AG04449 (cell line): ENCODE data around the gene KCNJ12.

Experiments used
- CTCF ChIA-PET: fragments of 350-600 bp; formaldehyde crosslinking; extraction: SDS; loops from one replicate; lab custom pipeline; 2021; ENCODE audit warnings: antibody characterized with exemption; lab: Yijun Ruan, JAX
- POLR2A ChIA-PET: fragments of 400-600, 350-600 bp; formaldehyde crosslinking; extraction: SDS; loops from one replicate; lab custom pipeline; 2020; ENCODE audit warnings: antibody characterized with exemption, inconsistent platforms; lab: Yijun Ruan, JAX
- DNase-seq: peaks from one replicate; pipeline ENCODE4 v3.0.0-alpha.2; 2010; ENCODE audit warnings: low read depth, low spot score
- H3K4me3 ChIP-seq: 2 replicates; pipeline ENCODE4 v1.5.1; 2011; ENCODE audit warnings: low read depth, mild to moderate bottlenecking, control low read depth, low read length
- TF ChIP-seq, protein P1 (sequence below): IDR thresholded peaks from one replicate; pipeline ENCODE4 v1.5.1; 2011; ENCODE audit warnings: mild to moderate bottlenecking, moderate library complexity, low read length, control low read depth, inconsistent platforms; ENCODE audit not compliant: insufficient read depth; ENCODE audit errors: missing control alignments

Gene KCNJ12

DNA sequence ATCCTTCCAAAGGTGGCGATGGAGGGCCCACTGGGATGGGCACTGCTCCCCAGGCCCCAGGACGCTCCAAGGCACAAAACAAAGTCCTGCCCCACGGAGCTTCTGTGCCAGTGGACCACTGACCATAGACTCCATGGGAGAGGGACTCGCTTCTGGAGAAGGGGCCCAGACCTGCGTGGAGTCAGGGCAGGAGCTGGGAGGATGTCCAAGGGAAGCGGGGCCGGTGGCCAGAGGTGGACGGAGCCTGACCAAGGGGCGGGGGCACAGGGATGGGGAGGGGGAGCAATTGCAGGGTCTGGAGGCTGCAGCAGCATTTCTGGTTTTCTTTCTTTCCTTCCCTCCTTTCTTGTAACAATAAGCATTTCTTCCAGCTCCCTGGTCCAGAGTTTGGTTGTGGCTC lies 14.1 kb downstream of the KCNJ12 start:
- no peak for DNase-seq
- ChIA-PET CTCF (interaction anchor here (1.3 kb wide), 1 partner anchor 121 kb away, joined by 3 read pairs; no protein-coding TSS in a partner anchor), POLR2A (no interaction called here)
- no peak overlapping the region for H3K4me3 ChIP-seq
- TF ChIP-seq, protein P1, sequence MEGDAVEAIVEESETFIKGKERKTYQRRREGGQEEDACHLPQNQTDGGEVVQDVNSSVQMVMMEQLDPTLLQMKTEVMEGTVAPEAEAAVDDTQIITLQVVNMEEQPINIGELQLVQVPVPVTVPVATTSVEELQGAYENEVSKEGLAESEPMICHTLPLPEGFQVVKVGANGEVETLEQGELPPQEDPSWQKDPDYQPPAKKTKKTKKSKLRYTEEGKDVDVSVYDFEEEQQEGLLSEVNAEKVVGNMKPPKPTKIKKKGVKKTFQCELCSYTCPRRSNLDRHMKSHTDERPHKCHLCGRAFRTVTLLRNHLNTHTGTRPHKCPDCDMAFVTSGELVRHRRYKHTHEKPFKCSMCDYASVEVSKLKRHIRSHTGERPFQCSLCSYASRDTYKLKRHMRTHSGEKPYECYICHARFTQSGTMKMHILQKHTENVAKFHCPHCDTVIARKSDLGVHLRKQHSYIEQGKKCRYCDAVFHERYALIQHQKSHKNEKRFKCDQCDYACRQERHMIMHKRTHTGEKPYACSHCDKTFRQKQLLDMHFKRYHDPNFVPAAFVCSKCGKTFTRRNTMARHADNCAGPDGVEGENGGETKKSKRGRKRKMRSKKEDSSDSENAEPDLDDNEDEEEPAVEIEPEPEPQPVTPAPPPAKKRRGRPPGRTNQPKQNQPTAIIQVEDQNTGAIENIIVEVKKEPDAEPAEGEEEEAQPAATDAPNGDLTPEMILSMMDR: no peak

DNA sequence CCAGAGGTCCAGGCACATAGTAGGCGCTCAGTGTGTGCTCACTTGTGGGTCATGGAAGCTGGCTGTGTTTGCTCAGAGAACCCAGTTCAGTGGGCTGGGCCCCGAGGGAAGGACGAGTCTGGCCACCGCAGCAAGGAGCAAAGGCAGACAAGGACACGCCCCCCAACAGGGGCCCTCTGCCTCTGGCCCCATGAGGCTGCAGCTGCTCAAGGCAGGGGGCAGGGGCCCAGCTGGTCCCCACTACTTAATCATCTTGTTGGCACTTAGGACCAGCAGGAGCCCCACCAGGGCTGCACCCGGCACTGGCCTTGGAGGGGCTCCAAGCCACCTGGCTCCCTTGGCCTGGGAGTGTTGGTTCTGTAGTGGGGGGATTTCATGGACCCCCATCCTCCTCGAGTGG lies 16.1 kb downstream of the KCNJ12 start:
- CTCF ChIA-PET: no interaction called here
- DNase-seq: no peak
- H3K4me3 ChIP-seq: no peak overlapping the region
- POLR2A ChIA-PET: no interaction called here
- TF ChIP-seq, protein P1: no peak

DNA sequence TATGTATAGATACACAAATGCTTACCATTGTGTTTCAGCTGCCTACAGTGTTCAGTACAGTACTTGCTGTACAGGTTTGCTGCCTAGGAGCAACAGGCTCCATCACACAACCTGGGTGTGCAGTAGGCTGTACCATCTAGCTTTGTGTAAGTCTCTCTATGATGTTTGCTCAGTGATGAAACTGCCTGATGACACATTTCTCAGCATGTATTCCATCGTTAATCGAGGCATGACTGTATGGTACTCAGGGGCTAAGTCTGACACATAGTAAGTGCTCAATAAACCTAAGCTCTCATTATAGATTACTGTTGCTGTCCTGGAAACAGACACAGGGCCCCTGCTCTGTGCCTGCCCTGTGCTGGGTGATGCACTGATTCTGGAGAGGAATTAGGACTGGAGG lies 18.1 kb downstream of the KCNJ12 start:
- no peak overlapping the region for H3K4me3 ChIP-seq
- POLR2A ChIA-PET: no interaction called here
- DNase-seq: no peak
- CTCF ChIA-PET: no interaction called here
- TF ChIP-seq, protein P1: no peak

DNA sequence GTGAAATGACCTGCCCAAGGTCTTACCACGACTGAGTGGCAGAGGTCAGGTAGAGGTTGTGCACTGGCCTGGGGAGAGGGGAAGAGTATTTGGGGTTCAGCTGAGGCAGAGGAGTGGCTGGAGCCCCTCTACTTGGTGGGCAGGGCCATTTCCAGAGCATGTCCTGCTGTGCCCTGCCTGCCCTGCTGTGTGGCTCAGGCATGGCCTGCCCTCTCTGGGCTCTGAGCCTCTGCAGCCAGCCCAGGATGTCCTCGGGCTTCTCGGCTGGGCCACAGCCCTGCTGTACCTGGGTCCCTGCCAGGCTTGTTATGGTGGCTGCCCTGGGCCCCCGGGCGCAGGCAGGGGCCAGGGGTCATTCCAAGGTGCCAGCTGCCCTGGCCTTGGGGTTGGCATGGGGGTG lies 19.6 kb downstream of the KCNJ12 start:
- CTCF ChIA-PET: no interaction called here
- POLR2A ChIA-PET: no interaction called here
- no peak for DNase-seq
- TF ChIP-seq, protein P1: no peak
- H3K4me3 ChIP-seq: no peak overlapping the region

DNA sequence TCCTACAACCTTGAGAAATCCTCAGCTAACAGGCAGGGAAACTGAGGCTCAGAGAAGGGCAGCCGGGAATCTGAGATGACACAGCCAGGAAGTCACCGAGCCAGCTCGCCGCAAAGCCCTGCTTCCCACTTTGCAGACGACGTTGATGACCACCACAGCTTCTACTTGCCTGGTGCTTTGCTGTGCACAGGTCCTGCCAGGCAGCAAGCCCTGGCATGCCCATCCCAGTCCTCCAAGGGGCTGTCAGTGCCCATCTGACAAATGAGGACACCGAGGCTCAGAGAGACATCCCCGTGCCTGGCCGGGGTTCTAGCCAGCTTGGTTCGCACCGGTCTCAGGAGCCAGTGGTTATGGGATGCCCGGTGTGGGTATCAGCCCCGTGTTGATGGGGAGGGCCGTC lies 20.1 kb downstream of the KCNJ12 start:
- POLR2A ChIA-PET: no interaction called here
- CTCF ChIA-PET: no interaction called here

DNA sequence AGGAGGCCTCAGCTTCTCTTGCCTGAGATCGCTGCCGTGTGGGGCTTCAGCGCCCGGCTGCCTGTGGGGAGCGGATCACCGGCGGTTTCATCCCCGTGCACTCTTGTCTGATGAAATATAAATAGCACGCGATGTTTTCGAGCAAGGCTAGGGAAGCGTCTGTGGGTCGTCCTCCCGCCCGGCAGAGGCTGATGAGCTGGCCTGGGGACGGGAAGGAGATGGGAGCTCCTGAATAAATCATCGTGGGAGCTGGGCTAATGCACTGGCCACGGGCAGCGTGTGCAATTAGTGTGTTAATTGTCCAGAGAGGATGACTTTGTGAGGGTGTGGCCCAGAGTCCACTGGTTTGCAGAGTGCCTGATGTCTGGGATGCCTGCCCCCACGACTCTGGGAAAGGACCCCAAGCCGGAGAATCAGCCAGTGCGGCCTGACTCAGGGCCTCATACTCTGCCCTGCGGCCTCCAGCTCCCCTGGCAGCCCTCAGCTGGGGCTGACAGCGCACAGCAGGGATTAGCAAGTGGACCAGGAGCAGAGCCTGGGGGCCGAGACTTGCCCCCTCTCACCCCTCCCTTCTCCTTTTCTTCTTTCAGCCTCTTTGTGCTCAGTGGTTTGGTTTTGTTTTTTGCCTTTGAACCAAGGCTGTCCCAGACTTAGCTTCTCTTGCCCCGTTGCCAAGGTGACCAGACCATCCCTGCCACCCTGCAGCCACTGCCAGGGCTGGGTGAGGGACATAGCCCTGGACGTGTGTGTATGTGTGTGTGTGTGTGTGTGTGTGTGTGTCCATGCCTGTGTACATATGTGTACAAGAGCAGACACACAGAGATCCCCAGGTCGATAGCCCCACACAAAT lies 21.4 kb downstream of the KCNJ12 start:
- TF ChIP-seq, protein P1: no peak
- ChIA-PET CTCF (interaction anchor here (0.8 to 1.3 kb wide), 2 partner anchors 114 to 268 kb away, joined by 3 to 4 read pairs; no protein-coding TSS in a partner anchor), POLR2A (no interaction called here)
- no peak overlapping the region for H3K4me3 ChIP-seq
- DNase-seq: no peak

More for the DNA sequence above, 20.1 kb downstream of the KCNJ12 start:
- no peak overlapping the region for H3K4me3 ChIP-seq
- no peak for DNase-seq
- TF ChIP-seq, protein P1: no peak
